Progenitor cell of endocrine pancreas (in vitro differentiated cells): ENCODE data around the gene STK32B. TPM values are rescaled to one million over a fixed set of nuclear protein-coding genes. Genes with fewer than 3 reads are reported as not detected.
"Not testable (repeated sequence)": the region's sequence is repeated elsewhere in the genome, so short reads cannot be mapped to it uniquely, and the experiment has no call there.

Experiments used
- DNase-seq: peaks from one replicate; pipeline ENCODE4 v3.0.0; 2021; ENCODE audit warnings: low spot score; ENCODE audit not compliant: unreplicated experiment
- H3K27ac Mint-ChIP-seq: 2 replicates; pipeline ENCODE4 v1.8.0; 2021; ENCODE audit warnings: mild to moderate bottlenecking, moderate library complexity, mixed read lengths
- H3K27me3 Mint-ChIP-seq: 2 replicates; pipeline ENCODE4 v1.8.0; 2021; ENCODE audit warnings: mixed read lengths
- H3K36me3 Mint-ChIP-seq: 2 replicates; pipeline ENCODE4 v1.8.0; 2022; ENCODE audit warnings: mixed read lengths; ENCODE audit not compliant: insufficient read depth
- H3K4me1 Mint-ChIP-seq: 2 replicates; pipeline ENCODE4 v1.8.0; 2021; ENCODE audit warnings: low read depth, mixed read lengths
- H3K4me3 Mint-ChIP-seq: 2 replicates; pipeline ENCODE4 v1.8.0; 2021; ENCODE audit warnings: low read depth, mild to moderate bottlenecking, moderate library complexity, mixed read lengths
- H3K9me3 Mint-ChIP-seq: 2 replicates; pipeline ENCODE4 v1.8.0; 2021; ENCODE audit warnings: low read depth, mixed read lengths
- CTCF ChIP-seq: fragments of 200-600 bp; sonication (generic); IDR thresholded peaks from one replicate; pipeline ENCODE4 v1.5.0; 2021; ENCODE audit warnings: antibody characterized with exemption, mild to moderate bottlenecking; ENCODE audit not compliant: unreplicated experiment
- total RNA-seq: library from RNA; stranded (reverse); gene quantifications from 2 replicates; pipeline ENCODE4 v1.2.1, GENCODE V29; 2021

Gene STK32B
- total RNA-seq, 1 donor from 2014 or later = 0.36 TPM

- Mint-ChIP-seq H3K9me3 (no peaks in the 10 kb centered on the region), H3K4me3 (no peak overlapping the region), H3K4me1 (no peaks in the 10 kb centered on the region), H3K36me3 (no peaks in the 10 kb centered on the region), H3K27ac (no peak overlapping the region), H3K27me3 (peaks cover 6% of the 10 kb centered on the region)
- no peak for DNase-seq
- TF ChIP-seq CTCF = no peak
Measured at GRCh38 chr4:5066101-5066500, 14.8 kb downstream of the STK32B start.

GRCh38 chr4:5066968-5067367 lies 15.7 kb downstream of the STK32B start:
- not testable (repeated sequence) for H3K36me3 Mint-ChIP-seq, H3K9me3 Mint-ChIP-seq, H3K4me3 Mint-ChIP-seq, H3K27ac Mint-ChIP-seq, H3K27me3 Mint-ChIP-seq, DNase-seq, H3K4me1 Mint-ChIP-seq

GRCh38 chr4:5067908-5068307 lies 16.6 kb downstream of the STK32B start:
- H3K36me3 Mint-ChIP-seq = no peaks in the 10 kb centered on the region
- no peak for DNase-seq
- H3K9me3 Mint-ChIP-seq = no peaks in the 10 kb centered on the region
- no peak for TF ChIP-seq CTCF
- no peak overlapping the region for H3K27ac Mint-ChIP-seq
- no peaks in the 10 kb centered on the region for H3K4me1 Mint-ChIP-seq
- no peak overlapping the region for H3K4me3 Mint-ChIP-seq
- H3K27me3 Mint-ChIP-seq = peaks cover 4% of the 10 kb centered on the region

GRCh38 chr4:5069901-5070300 lies 18.6 kb downstream of the STK32B start:
- H3K4me1 Mint-ChIP-seq = no peaks in the 10 kb centered on the region
- no peaks in the 10 kb centered on the region for H3K9me3 Mint-ChIP-seq
- no peaks in the 10 kb centered on the region for H3K36me3 Mint-ChIP-seq
- no peak overlapping the region for H3K27ac Mint-ChIP-seq
- no peak overlapping the region for H3K4me3 Mint-ChIP-seq
- no peak for TF ChIP-seq CTCF
- no peak for DNase-seq
- H3K27me3 Mint-ChIP-seq = peaks cover 4% of the 10 kb centered on the region

GRCh38 chr4:5072948-5073347 lies 21.7 kb downstream of the STK32B start:
- Mint-ChIP-seq H3K27me3 (peaks cover 4% of the 10 kb centered on the region), H3K4me1 (no peaks in the 10 kb centered on the region), H3K36me3 (no peaks in the 10 kb centered on the region), H3K27ac (no peak overlapping the region), H3K9me3 (no peaks in the 10 kb centered on the region), H3K4me3 (no peak overlapping the region)
- no peak for DNase-seq
- no peak for TF ChIP-seq CTCF

GRCh38 chr4:5078009-5078408 lies 26.7 kb downstream of the STK32B start:
- no peak for DNase-seq
- H3K4me3 Mint-ChIP-seq = no peak overlapping the region
- H3K4me1 Mint-ChIP-seq = no peaks in the 10 kb centered on the region
- no peaks in the 10 kb centered on the region for H3K36me3 Mint-ChIP-seq
- peaks cover 5% of the 10 kb centered on the region for H3K27me3 Mint-ChIP-seq
- no peak for TF ChIP-seq CTCF
- peaks cover 7% of the 10 kb centered on the region for H3K9me3 Mint-ChIP-seq
- H3K27ac Mint-ChIP-seq = no peak overlapping the region
